CD4-positive, alpha-beta T cell (primary cell): Measurements from ENCODE around the gene DAD1. TPM values are rescaled to one million over a fixed set of nuclear protein-coding genes. Genes with fewer than 3 reads are reported as not detected.
"Not testable (repeated sequence)": the region's sequence is repeated elsewhere in the genome, so short reads cannot be mapped to it uniquely, and the experiment has no call there.

ENCODE experiments used
- ATAC-seq: fragments of 200-7000 bp; cut with Tn5 transposase; one replicate; pipeline ENCODE4 v1.10.0; 2022; ENCODE audit warnings: mild to moderate bottlenecking; ENCODE audit not compliant: poor library complexity
- CTCF ChIA-PET: fragments of 350-600 bp; sonication (Branson Sonifier 250); formaldehyde crosslinking; loops from one replicate; lab custom pipeline; 2021; ENCODE audit warnings: antibody characterized with exemption, inconsistent platforms; lab: Charles Lee
- POLR2A ChIA-PET: fragments of 350-600 bp; sonication (Branson Sonifier 250); formaldehyde crosslinking; loops from one replicate; lab custom pipeline; 2021; ENCODE audit warnings: antibody characterized with exemption, inconsistent platforms; lab: Charles Lee
- DNase-seq, 14 experiments: peaks; one replicate each; pipeline ENCODE4 v3.0.0-alpha.2; 2013 to 2020; ENCODE audit warnings: mixed read lengths in 2 of 14
- H3K27ac ChIP-seq, 2 donors: one replicate each; pipeline versions ENCODE4 v1.5.1 to v1.7.0; 2013; ENCODE audit warnings: low read length in 2 of 2, low read depth in 1 of 2, mild to moderate bottlenecking in 1 of 2
- H3K27me3 ChIP-seq, 2 experiments: 1 replicate in 1 of 2; 2 replicates in 1 of 2; pipeline versions ENCODE4 v1.6.1 to v1.7.0; 2013; ENCODE audit warnings: low read length in 2 of 2, control low read depth in 1 of 2, mild to moderate bottlenecking in 1 of 2, moderate library complexity in 1 of 2; ENCODE audit not compliant: insufficient read depth in 2 of 2, control insufficient read depth in 1 of 2
- H3K36me3 ChIP-seq: one replicate; pipeline ENCODE4 v1.6.1; 2013; ENCODE audit warnings: low read length, control low read depth; ENCODE audit not compliant: insufficient read depth
- H3K4me1 ChIP-seq: one replicate; pipeline ENCODE4 v1.6.1; 2013; ENCODE audit warnings: low read length, control low read depth; ENCODE audit not compliant: insufficient read depth
- H3K4me3 ChIP-seq: one replicate; pipeline ENCODE4 v1.5.1; 2013; ENCODE audit warnings: mild to moderate bottlenecking, low read length, moderate library complexity
- H3K9me3 ChIP-seq, 2 experiments: 1 replicate in 1 of 2; 2 replicates in 1 of 2; pipeline versions ENCODE4 v1.6.1 to v1.7.0; 2013; ENCODE audit warnings: low read length in 2 of 2, mild to moderate bottlenecking in 2 of 2, control low read depth in 1 of 2, moderate library complexity in 1 of 2; ENCODE audit not compliant: control insufficient read depth in 1 of 2, insufficient read depth in 1 of 2
- H3K27ac Mint-ChIP-seq: one replicate; pipeline ENCODE4 v1.8.0; 2020; ENCODE audit warnings: mixed read lengths
- H3K27me3 Mint-ChIP-seq: one replicate; pipeline ENCODE4 v1.8.0; 2021; ENCODE audit warnings: mixed read lengths
- H3K36me3 Mint-ChIP-seq: one replicate; pipeline ENCODE4 v1.8.0; 2021; ENCODE audit warnings: low read depth, mixed read lengths
- H3K4me1 Mint-ChIP-seq: one replicate; pipeline ENCODE4 v1.8.0; 2021; ENCODE audit warnings: low read depth, mixed read lengths
- H3K4me3 Mint-ChIP-seq: one replicate; pipeline ENCODE4 v1.8.0; 2020; ENCODE audit warnings: mild to moderate bottlenecking, mixed read lengths
- H3K9me3 Mint-ChIP-seq: one replicate; pipeline ENCODE4 v1.8.0; 2020; ENCODE audit warnings: mixed read lengths
- intact Hi-C, 2 experiments: fragments of 100-400 bp; cut with DNase I in 1 of 2; cut with micrococcal nuclease in 1 of 2; formaldehyde crosslinking; loops; one replicate each; pipeline versions ENCODE4 v1.15.1 to v1.9.0; 2023 to 2025; cut with DNase I, micrococcal nuclease
- total RNA-seq, 174 experiments: library from RNA in 2 of 174; stranded (reverse) in 2 of 174; gene quantifications; one replicate each; pipeline ENCODE4 v1.2.3 and lab custom pipeline; 2021 to 2026
- TF ChIP-seq, protein P1 (sequence below): fragments of 200-600 bp; IDR thresholded peaks from one replicate; pipeline ENCODE4 v1.8.0; 2022; ENCODE audit warnings: antibody characterized with exemption, mild to moderate bottlenecking

The DAD1 gene
- total RNA-seq, 2 experiments from 2014 or later: 41.8 to 44.1 TPM

DNA sequence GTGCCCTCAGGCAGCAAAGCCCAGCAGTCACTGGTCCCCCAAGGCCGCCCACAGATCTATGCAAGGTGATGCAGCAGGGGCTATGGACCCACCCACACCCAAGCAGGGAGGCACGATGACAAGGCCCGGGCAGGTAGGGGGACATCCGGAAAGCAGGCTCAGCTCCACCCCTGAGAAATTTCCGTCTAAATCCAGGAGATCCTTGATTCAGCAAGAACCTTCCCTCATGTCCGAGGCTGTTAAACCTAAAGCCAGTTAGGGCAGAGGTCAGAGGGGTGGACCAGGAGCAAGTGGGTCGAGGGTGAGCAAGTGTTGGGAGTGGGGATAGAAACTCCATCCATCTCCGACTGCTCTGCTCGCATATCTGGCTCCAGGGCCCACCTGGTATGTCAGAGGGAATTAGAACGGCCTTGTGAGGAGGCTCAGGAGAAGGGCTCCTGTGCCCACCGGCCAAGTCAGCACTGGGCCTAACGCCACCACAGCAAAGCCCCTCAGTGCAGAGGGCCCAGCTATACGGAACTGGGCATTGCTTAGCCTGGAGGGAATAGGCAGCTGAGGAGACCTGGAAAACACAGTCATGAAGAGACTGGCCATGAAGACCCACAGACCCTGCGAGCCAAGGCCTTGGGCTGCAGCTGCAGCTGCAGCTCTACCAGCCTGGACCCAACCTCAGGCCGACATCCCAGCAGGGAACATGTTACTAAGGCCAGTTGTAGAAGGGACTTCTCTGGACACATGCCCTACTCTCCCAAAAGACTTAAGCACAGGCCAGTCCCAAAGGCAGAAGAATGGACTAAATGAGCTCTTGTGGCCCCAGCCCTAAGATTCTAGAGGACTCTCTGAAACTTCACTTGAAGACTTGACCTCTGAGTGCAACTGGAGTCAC, 34.3 kb downstream of the DAD1 start:
- ChIA-PET POLR2A (interaction anchor here (1.2 to 13.3 kb wide), 18 partner anchors 8 to 806 kb away, joined by 3 to 613 read pairs (median 34); partner anchors contain the start of genes DAD1 and OXA1L), CTCF (interaction anchor here (0.7 to 4.5 kb wide), 12 partner anchors 13 to 832 kb away, joined by 3 to 211 read pairs (median 16); no protein-coding TSS in a partner anchor)
- Histone ChIP-seq H3K9me3 (no peaks in the 10 kb centered on the region), H3K4me3 (no peak overlapping the region), H3K36me3 (peaks cover 52% of the 10 kb centered on the region), H3K27ac (peak overlapping the region; percentile 99), H3K27me3 (no peaks in the 10 kb centered on the region), H3K4me1 (peaks cover 100% of the 10 kb centered on the region)
- peak overlapping the region; percentile 96 for H3K4me3 Mint-ChIP-seq
- peaks cover 52% of the 10 kb centered on the region for H3K36me3 Mint-ChIP-seq
- intact Hi-C loops: loop anchor here (5.0 to 10.0 kb wide), 15 partner anchors 37 to 912 kb away; partner anchors contain the start of gene AJUBA (in 1 of the 2)
- DNase-seq (peak in 4 of 14 experiments; percentile 45 to 61 (median 52)), ATAC-seq (no peak)
- H3K27ac Mint-ChIP-seq: peak overlapping the region; percentile 97
- peaks cover 2% of the 10 kb centered on the region for H3K9me3 Mint-ChIP-seq
- H3K27me3 Mint-ChIP-seq: peaks cover 6% of the 10 kb centered on the region
- peaks cover 95% of the 10 kb centered on the region for H3K4me1 Mint-ChIP-seq
- TF ChIP-seq, protein P1, sequence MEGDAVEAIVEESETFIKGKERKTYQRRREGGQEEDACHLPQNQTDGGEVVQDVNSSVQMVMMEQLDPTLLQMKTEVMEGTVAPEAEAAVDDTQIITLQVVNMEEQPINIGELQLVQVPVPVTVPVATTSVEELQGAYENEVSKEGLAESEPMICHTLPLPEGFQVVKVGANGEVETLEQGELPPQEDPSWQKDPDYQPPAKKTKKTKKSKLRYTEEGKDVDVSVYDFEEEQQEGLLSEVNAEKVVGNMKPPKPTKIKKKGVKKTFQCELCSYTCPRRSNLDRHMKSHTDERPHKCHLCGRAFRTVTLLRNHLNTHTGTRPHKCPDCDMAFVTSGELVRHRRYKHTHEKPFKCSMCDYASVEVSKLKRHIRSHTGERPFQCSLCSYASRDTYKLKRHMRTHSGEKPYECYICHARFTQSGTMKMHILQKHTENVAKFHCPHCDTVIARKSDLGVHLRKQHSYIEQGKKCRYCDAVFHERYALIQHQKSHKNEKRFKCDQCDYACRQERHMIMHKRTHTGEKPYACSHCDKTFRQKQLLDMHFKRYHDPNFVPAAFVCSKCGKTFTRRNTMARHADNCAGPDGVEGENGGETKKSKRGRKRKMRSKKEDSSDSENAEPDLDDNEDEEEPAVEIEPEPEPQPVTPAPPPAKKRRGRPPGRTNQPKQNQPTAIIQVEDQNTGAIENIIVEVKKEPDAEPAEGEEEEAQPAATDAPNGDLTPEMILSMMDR: no peak

DNA sequence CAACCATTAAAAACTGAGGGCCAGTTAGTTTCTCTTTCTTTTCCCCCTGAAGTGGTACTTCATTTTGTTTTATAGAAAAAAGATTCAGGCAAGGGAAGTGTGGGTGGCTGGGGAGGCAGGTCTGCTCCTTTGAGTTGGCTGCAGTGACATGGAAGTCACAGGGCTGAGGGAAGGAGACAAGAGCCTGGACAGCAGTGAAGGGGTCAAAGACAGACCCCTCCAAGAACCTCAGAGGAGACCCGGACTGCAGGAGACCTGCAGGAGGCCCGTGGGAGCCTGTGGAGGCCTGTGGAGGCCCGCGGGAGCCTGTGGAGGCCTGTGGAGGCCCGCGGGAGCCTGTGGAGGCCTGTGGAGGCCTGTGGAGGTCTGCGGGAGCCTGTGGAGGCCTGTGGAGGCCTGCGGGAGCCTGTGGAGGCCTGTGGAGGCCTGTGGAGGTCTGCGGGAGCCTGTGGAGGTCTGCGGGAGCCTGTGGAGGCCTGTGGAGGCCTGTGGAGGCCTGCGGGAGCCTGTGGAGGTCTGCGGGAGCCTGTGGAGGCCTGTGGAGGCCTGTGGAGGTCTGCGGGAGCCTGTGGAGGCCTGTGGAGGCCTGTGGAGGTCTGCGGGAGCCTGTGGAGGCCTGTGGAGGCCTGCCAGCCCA, 35.0 kb downstream of the DAD1 start:
- CTCF ChIA-PET: interaction anchor here (0.7 to 4.5 kb wide), 3 partner anchors 16 to 27 kb away, joined by 3 to 211 read pairs (median 41); no protein-coding TSS in a partner anchor
- DNase-seq: peak in 3 of 14 experiments; percentile 66 to 77 (median 66)
- Histone ChIP-seq H3K27ac (peak overlapping the region; percentile 99), H3K4me1 (peaks cover 100% of the 10 kb centered on the region), H3K36me3 (peaks cover 59% of the 10 kb centered on the region)
- peak overlapping the region; percentile 64 for H3K4me3 Mint-ChIP-seq
- POLR2A ChIA-PET: interaction anchor here (1.3 to 13.3 kb wide), 11 partner anchors 7 to 589 kb away, joined by 3 to 613 read pairs (median 101); no protein-coding TSS in a partner anchor
- not testable (repeated sequence) for H3K4me3 ChIP-seq, ATAC-seq, H3K9me3 Mint-ChIP-seq, H3K27me3 Mint-ChIP-seq, H3K27me3 ChIP-seq, H3K9me3 ChIP-seq
- peaks cover 60% of the 10 kb centered on the region for H3K36me3 Mint-ChIP-seq
- H3K4me1 Mint-ChIP-seq: peaks cover 96% of the 10 kb centered on the region
- peak overlapping the region; percentile 97 for H3K27ac Mint-ChIP-seq
- intact Hi-C loops: loop anchor here (5.0 to 10.0 kb wide), 8 partner anchors 37 to 807 kb away; no protein-coding TSS in a partner anchor

DNA sequence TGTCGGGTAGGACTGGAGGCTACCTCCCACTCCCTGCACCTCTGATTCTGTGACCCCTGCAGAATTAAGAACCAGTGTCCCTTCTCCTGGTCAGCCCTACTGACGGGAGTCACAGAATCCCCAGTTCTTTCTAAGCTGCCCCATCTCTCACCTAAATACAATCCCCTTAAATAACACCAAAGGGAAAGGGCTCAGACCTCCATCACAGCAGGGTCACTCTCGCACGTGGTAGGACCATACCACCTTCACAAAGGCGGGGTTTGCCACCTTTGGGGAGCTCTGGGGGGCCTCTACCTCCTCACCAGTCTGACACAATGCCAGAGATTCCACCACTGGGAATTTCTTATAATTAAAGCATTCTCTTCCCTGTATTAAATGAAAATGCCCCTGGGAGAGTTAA, 35.6 kb downstream of the DAD1 start:
- Mint-ChIP-seq H3K27ac (peak overlapping the region; percentile 93), H3K36me3 (peaks cover 65% of the 10 kb centered on the region), H3K4me1 (peaks cover 96% of the 10 kb centered on the region), H3K9me3 (peaks cover 2% of the 10 kb centered on the region), H3K4me3 (peak overlapping the region; percentile 64), H3K27me3 (peaks cover 6% of the 10 kb centered on the region)
- ChIA-PET CTCF (interaction anchor here (0.7 to 1.3 kb wide), 3 partner anchors 17 to 22 kb away, joined by 3 to 8 read pairs (median 4); no protein-coding TSS in a partner anchor), POLR2A (interaction anchor here (0.6 to 13.3 kb wide), 13 partner anchors 8 to 830 kb away, joined by 3 to 613 read pairs (median 21); partner anchors contain the start of gene DAD1)
- intact Hi-C loops: loop anchor here (5.0 to 10.0 kb wide), 8 partner anchors 36 to 806 kb away; no protein-coding TSS in a partner anchor
- no peaks in the 10 kb centered on the region for H3K9me3 ChIP-seq
- H3K27me3 ChIP-seq: no peaks in the 10 kb centered on the region
- ATAC-seq: no peak
- TF ChIP-seq, protein P1: no peak
- H3K4me1 ChIP-seq: peaks cover 100% of the 10 kb centered on the region
- H3K27ac ChIP-seq: peak overlapping the region; percentile 99
- DNase-seq: peak in 1 of 14 experiments; percentile 32
- H3K36me3 ChIP-seq: peaks cover 62% of the 10 kb centered on the region
- no peak overlapping the region for H3K4me3 ChIP-seq
